Colonic mucosa (tissue), 4 donors: ENCODE measurements around the gene JUNB. TPM values are rescaled to one million over a fixed set of nuclear protein-coding genes. Genes with fewer than 3 reads are reported as not detected.
A peak's percentile ranks its signal among the peaks of the same experiment; 100 is the strongest.

Source experiments
- DNase-seq: peaks from one replicate; pipeline ENCODE4 v3.0.0-alpha.2; 2020
- H3K27ac ChIP-seq: fragments of 200-600 bp; one replicate; pipeline ENCODE4 v1.8.0; 2021
- H3K27me3 ChIP-seq: fragments of 200-600 bp; one replicate; pipeline ENCODE4 v1.8.0; 2021
- H3K36me3 ChIP-seq: fragments of 200-600 bp; one replicate; pipeline ENCODE4 v1.8.0; 2021
- H3K4me1 ChIP-seq: fragments of 200-600 bp; one replicate; pipeline ENCODE4 v1.8.0; 2021; ENCODE audit warnings: mild to moderate bottlenecking
- H3K4me3 ChIP-seq: fragments of 200-600 bp; one replicate; pipeline ENCODE4 v1.8.0; 2021
- H3K9ac ChIP-seq, 2 donors: one replicate each; pipeline ENCODE4 v1.7.0; 2013; ENCODE audit warnings: control low read depth in 2 of 2, low read depth in 2 of 2, low read length in 2 of 2
- H3K9me3 ChIP-seq: fragments of 200-600 bp; one replicate; pipeline ENCODE4 v1.8.0; 2021
- CTCF ChIP-seq: fragments of 200-600 bp; IDR thresholded peaks from one replicate; pipeline ENCODE4 v1.8.0; 2022; ENCODE audit warnings: antibody characterized with exemption, mild to moderate bottlenecking
- intact Hi-C: fragments of 100-400 bp; cut with DNase I; formaldehyde crosslinking; loops from one replicate; pipeline ENCODE4 v1.14.1; 2022
- total RNA-seq, 2 donors: library from RNA; stranded (reverse); fragmentation: NEBNext Ultra II Directional in 1 of 2; extraction: Animal tissue kit (Norgen Biotek cat#: 25700) in 1 of 2; gene quantifications; one replicate each; pipeline ENCODE4 v1.2.1, GENCODE V29; 2021
- donor health status: healthy.
- donor health status: DM: no; HTN: no; CAD: no.
- donor health status: DM: no; HTN: no; CAD: no.

JUNB gene
- total RNA-seq, 2 donors from 2014 or later: 113 to 173 TPM

- intact Hi-C loops: no loop called here
- no peak overlapping the region for H3K9ac ChIP-seq
- H3K27me3 ChIP-seq: peaks cover 5% of the 10 kb centered on the region
Observed at GRCh38 chr19:12825254-12826131, 34.2 kb downstream of the JUNB start.

GRCh38 chr19:12828494-12828893 is 37.2 kb downstream of the JUNB start:
- TF ChIP-seq CTCF: no peak
- peaks cover 29% of the 10 kb centered on the region for H3K27me3 ChIP-seq
- intact Hi-C loops: no loop called here
- peaks cover 5% of the 10 kb centered on the region for H3K4me1 ChIP-seq
- no peak overlapping the region for H3K27ac ChIP-seq
- H3K9ac ChIP-seq: no peak overlapping the region
- no peaks in the 10 kb centered on the region for H3K9me3 ChIP-seq
- peak; percentile 63 for DNase-seq
- no peaks in the 10 kb centered on the region for H3K36me3 ChIP-seq
- H3K4me3 ChIP-seq: no peak overlapping the region

More at GRCh38 chr19:12825254-12826131, 34.2 kb downstream of the JUNB start:
- no peaks in the 10 kb centered on the region for H3K36me3 ChIP-seq
- no peak for TF ChIP-seq CTCF
- H3K9me3 ChIP-seq: no peaks in the 10 kb centered on the region
- H3K27ac ChIP-seq: no peak overlapping the region
- peaks cover 5% of the 10 kb centered on the region for H3K4me1 ChIP-seq
- no peak for DNase-seq
- H3K4me3 ChIP-seq: no peak overlapping the region

- Histone ChIP-seq H3K4me1 (peaks cover 4% of the 10 kb centered on the region), H3K27me3 (peaks cover 68% of the 10 kb centered on the region), H3K9me3 (no peaks in the 10 kb centered on the region), H3K9ac (no peak overlapping the region), H3K4me3 (no peak overlapping the region), H3K36me3 (no peaks in the 10 kb centered on the region), H3K27ac (no peak overlapping the region)
- intact Hi-C loops: no loop called here
- no peak for DNase-seq
- TF ChIP-seq CTCF: no peak
Observed at GRCh38 chr19:12833418-12833737, 42.1 kb downstream of the JUNB start.

GRCh38 chr19:12833738-12834565 is 42.7 kb downstream of the JUNB start:
- H3K9me3 ChIP-seq: no peaks in the 10 kb centered on the region
- H3K27ac ChIP-seq: no peak overlapping the region
- H3K4me1 ChIP-seq: peaks cover 4% of the 10 kb centered on the region
- peak overlapping the region; percentile 40 for H3K4me3 ChIP-seq
- H3K27me3 ChIP-seq: peaks cover 74% of the 10 kb centered on the region
- H3K36me3 ChIP-seq: no peaks in the 10 kb centered on the region
- TF ChIP-seq CTCF: no peak
- no peak overlapping the region for H3K9ac ChIP-seq
- DNase-seq: peak; percentile 39
- intact Hi-C loops: no loop called here

- H3K27me3 ChIP-seq: peaks cover 78% of the 10 kb centered on the region
- no peak for DNase-seq
Observed at GRCh38 chr19:12834566-12834943, 43.3 kb downstream of the JUNB start, which contains the start of gene RTBDN. TSS of gene RTBDN (minus strand) at chr19:12834579. CDS start at chr19:12829979, 4,600 bp downstream.

More at GRCh38 chr19:12834566-12834943, 43.3 kb downstream of the JUNB start, which contains the start of gene RTBDN:
- H3K9ac ChIP-seq: no peak within 1 kb of the TSS
- peak within 1 kb of the TSS; percentile 40 for H3K4me3 ChIP-seq
- no peaks in the 10 kb centered on the region for H3K36me3 ChIP-seq
- intact Hi-C loops: no loop called here
- H3K4me1 ChIP-seq: peaks cover 4% of the 10 kb centered on the region
- no peak within 1 kb of the TSS for H3K27ac ChIP-seq
- no peaks in the 10 kb centered on the region for H3K9me3 ChIP-seq
- no peak for TF ChIP-seq CTCF
